Measurements from ENCODE around the gene TWSG1. TPM values are rescaled to one million over a fixed set of nuclear protein-coding genes. Genes with fewer than 3 reads are reported as not detected.

TWSG1 gene
- total and polyA plus RNA-seq, 10 donors = 6.2 to 28.5 (median 17.3) TPM

DNA sequence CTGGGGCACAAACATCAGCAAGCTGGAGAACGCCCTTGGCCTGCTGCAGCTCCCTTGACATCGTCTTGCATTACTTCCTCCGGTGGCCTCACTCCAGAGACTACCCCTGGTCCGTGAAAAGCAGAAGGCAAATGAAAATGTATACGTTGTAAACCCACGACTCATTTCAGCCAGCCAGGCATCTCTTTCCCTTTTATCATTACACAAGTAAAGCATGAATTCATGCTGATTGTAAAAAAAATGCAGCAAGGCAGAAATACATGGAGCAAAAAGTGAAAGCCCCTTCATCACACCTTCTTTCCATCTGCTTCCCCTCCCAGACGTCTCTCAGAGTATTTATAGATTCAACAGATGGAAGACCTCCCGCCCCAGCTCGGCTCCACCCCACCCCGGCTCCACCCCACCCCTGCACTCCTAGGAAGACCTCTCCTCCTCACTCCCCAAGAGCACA is 99.1 kb downstream of the TWSG1 start:
- H3K36me3 ChIP-seq = no peaks in the 10 kb centered on the region
- peak overlapping the region in 1 of 8 donors; percentile 9 for H3K4me3 ChIP-seq
- intact Hi-C loops (cut with DNase I; ENCODE audit: low total_unique reads) = no loop called here
- H3K4me1 ChIP-seq = peaks cover 0 to 18% (median 11%) of the 10 kb centered on the region in 6 donors
- WGBS, 5 donors = 9 to 15% (median 10%) methylated on average over 10 of the region's 10 CpGs
- no peaks in the 10 kb centered on the region for H3K9me3 ChIP-seq
- TF ChIP-seq, protein P1, sequence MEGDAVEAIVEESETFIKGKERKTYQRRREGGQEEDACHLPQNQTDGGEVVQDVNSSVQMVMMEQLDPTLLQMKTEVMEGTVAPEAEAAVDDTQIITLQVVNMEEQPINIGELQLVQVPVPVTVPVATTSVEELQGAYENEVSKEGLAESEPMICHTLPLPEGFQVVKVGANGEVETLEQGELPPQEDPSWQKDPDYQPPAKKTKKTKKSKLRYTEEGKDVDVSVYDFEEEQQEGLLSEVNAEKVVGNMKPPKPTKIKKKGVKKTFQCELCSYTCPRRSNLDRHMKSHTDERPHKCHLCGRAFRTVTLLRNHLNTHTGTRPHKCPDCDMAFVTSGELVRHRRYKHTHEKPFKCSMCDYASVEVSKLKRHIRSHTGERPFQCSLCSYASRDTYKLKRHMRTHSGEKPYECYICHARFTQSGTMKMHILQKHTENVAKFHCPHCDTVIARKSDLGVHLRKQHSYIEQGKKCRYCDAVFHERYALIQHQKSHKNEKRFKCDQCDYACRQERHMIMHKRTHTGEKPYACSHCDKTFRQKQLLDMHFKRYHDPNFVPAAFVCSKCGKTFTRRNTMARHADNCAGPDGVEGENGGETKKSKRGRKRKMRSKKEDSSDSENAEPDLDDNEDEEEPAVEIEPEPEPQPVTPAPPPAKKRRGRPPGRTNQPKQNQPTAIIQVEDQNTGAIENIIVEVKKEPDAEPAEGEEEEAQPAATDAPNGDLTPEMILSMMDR (IDR thresholded peaks at IDR 0.05 in 8 of 11, conservative IDR thresholded peaks at IDR 0.05 in 3 of 11) = no peak
- TF ChIP-seq POLR2AphosphoS5 (IDR thresholded peaks at IDR 0.05) (no peak), POLR2A (IDR thresholded peaks at IDR 0.05) (no peak)
- no peaks in the 10 kb centered on the region for H3K27me3 ChIP-seq (replicated peaks in 1 of 7)
- peak overlapping the region in 3 of 8 donors; percentile 14 to 34 (median 33) for H3K27ac ChIP-seq
- no peak for DNase-seq

DNA sequence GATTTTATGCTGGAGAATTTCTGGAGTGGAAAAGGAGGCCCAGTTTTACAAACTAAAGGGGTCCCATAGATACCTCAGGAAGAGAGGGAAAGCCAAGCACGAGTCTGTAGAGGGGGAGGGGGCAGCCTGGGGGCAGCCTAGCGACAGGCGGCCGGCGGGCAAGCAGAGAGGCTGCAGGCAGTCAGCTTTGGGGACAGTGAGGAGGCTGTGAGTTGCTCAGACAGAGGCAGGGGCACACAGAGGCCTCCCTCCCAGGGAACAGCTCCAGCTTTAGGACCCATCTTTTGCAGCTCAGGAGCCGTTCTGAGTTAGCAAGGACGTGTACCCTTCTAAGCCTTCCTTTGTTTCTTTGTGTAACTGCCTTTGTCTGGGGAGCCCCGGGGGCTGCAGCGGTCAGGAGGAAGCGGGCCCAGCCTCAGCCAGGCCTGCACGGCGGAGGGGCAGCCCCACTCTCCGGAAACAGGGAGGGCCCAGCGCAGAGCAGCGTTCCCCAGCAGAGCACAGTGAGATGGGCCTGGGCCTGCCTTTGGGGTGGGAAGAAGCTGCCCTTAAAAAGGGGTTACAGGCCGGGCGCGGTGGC is 99.6 kb downstream of the TWSG1 start:
- TF ChIP-seq POLR2AphosphoS5 (IDR thresholded peaks at IDR 0.05) (no peak), POLR2A (IDR thresholded peaks at IDR 0.05) (no peak)
- TF ChIP-seq, protein P1 (IDR thresholded peaks at IDR 0.05 in 8 of 11, conservative IDR thresholded peaks at IDR 0.05 in 3 of 11) = no peak
- DNase-seq = no peak
- Histone ChIP-seq H3K9me3 (no peaks in the 10 kb centered on the region), H3K36me3 (no peaks in the 10 kb centered on the region), H3K27ac (peak overlapping the region in 5 of 8 donors; percentile 14 to 34 (median 22)), H3K27me3 (replicated peaks in 1 of 7) (no peaks in the 10 kb centered on the region), H3K4me1 (peaks cover 0 to 18% (median 11%) of the 10 kb centered on the region in 6 donors), H3K4me3 (peak overlapping the region in 1 of 8 donors; percentile 9)
- 29 to 49% (median 44%) methylated on average over 13 to 18 of the region's 18 CpGs for WGBS, 5 donors
- intact Hi-C loops (cut with DNase I; ENCODE audit: low total_unique reads) = no loop called here

DNA sequence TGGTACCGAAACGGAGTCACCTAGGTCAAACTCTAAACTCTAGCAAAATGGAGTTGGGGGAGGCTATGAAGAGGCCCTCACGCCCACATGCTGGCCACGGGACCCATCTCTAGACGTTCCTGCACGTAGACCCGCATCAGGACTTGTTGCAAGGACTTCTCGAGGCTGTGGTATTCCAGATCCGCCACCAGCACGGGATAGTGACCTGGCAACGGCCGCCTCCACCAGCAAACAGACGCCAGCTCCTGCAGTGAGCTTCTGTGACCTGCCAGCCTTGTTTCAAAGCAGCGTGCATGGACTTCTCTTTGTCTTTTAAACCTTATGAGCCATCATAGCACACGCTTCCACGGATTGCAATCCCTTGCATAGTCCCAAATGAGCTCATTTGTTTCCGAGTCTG is 100.5 kb downstream of the TWSG1 start:
- intact Hi-C loops (cut with DNase I; ENCODE audit: low total_unique reads) = no loop called here
- no peak overlapping the region for H3K4me3 ChIP-seq
- WGBS, 5 donors = 89 to 98% (median 95%) methylated on average over 17 of the region's 17 CpGs
- no peaks in the 10 kb centered on the region for H3K36me3 ChIP-seq
- no peak overlapping the region for H3K27ac ChIP-seq
- no peaks in the 10 kb centered on the region for H3K27me3 ChIP-seq (replicated peaks in 1 of 7)
- TF ChIP-seq, protein P1 (IDR thresholded peaks at IDR 0.05 in 8 of 11, conservative IDR thresholded peaks at IDR 0.05 in 3 of 11) = no peak
- TF ChIP-seq POLR2AphosphoS5 (IDR thresholded peaks at IDR 0.05) (no peak), POLR2A (IDR thresholded peaks at IDR 0.05) (no peak)
- DNase-seq = no peak
- H3K9me3 ChIP-seq = no peaks in the 10 kb centered on the region
- peaks cover 0 to 18% (median 11%) of the 10 kb centered on the region in 6 donors for H3K4me1 ChIP-seq

DNA sequence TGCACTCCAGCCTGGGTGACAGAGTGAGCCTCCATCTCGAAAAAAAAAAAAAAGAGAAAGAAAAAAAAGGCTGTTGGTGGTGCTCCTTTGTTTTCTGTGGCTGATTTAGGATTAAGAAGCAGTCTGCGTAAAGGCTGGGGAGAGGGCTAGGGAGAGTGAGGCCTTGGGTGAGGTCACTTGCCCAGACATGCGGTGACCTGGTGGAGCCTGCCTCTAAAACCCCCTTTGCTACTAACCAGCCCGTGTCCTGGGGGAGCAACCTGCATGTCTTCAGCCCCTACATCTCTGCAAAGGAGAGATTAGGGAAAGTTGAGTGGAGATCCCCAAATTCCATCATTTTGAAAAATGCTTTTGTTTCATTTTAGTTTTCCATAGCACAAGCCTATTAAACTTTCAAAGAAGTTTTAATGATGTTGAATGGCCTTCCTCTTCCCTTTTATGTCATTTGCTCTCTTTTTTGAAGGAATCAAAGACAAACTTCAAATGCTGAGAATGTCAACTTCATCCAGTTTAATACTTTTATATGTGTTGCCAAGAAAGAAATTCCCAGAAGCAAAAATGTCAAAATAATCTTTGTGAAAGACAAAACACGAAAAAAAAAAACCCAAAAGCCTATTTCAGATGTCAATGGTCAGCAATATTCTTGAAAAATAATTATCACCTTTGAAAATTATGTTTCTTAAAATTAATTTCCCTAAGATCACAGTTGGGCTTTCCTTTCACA is 101.8 kb downstream of the TWSG1 start:
- intact Hi-C loops (cut with DNase I; ENCODE audit: low total_unique reads) = no loop called here

More for the DNA sequence above, 101.8 kb downstream of the TWSG1 start:
- no peak for TF ChIP-seq POLR2AphosphoS5 (IDR thresholded peaks at IDR 0.05)
- no peaks in the 10 kb centered on the region for H3K36me3 ChIP-seq
- no peaks in the 10 kb centered on the region for H3K9me3 ChIP-seq
- peaks cover 0 to 18% (median 11%) of the 10 kb centered on the region in 6 donors for H3K4me1 ChIP-seq
- H3K27ac ChIP-seq = peak overlapping the region in 6 of 8 donors; percentile 19 to 55 (median 42)
- DNase-seq = no peak
- WGBS, 5 donors = 67 to 87% (median 80%) methylated on average over 5 of the region's 5 CpGs
- H3K4me3 ChIP-seq = no peak overlapping the region
- H3K27me3 ChIP-seq (replicated peaks in 1 of 7) = no peaks in the 10 kb centered on the region
